IMR-90 (cell line): ENCODE results near the gene ADAMTS17. TPM values are rescaled to one million over a fixed set of nuclear protein-coding genes. Genes with fewer than 3 reads are reported as not detected.

Source experiments
- ATAC-seq: fragments of 200-7000 bp; cut with Tn5 transposase; 2 replicates; pipeline ENCODE4 v1.9.1; 2020; ENCODE audit warnings: low read depth, mild to moderate bottlenecking, moderate library complexity
- BruUV-seq: library from RNA; stranded (reverse); fragments of 400-500 nt; replicated peaks from 2 replicates; lab custom pipeline; 2021; lab: Mats Ljungman, UMichigan
- CTCF ChIA-PET: fragments of 300-600 bp; formaldehyde crosslinking; extraction: SDS; loops from one replicate; lab custom pipeline; 2021; ENCODE audit warnings: antibody characterized with exemption; lab: Yijun Ruan, JAX
- POLR2A ChIA-PET: fragments of 300-600 bp; sonication (Branson Sonifier 250); formaldehyde crosslinking; loops from one replicate; lab custom pipeline; 2022; ENCODE audit warnings: antibody characterized with exemption; ENCODE audit not compliant: unreplicated experiment; lab: Charles Lee
- DNase-seq: peaks from one replicate; pipeline ENCODE4 v3.0.0; 2013
- H2AFZ ChIP-seq: replicated peaks from 2 replicates; pipeline ENCODE3; 2013; ENCODE audit warnings: low read length, mild to moderate bottlenecking; ENCODE audit not compliant: poor library complexity
- H2AK5ac ChIP-seq: 2 replicates; pipeline ENCODE4 v1.6.1; 2013; ENCODE audit warnings: low read depth, low read length, inconsistent platforms
- H2AK9ac ChIP-seq: replicated peaks from 2 replicates; pipeline ENCODE3; 2013; ENCODE audit warnings: mild to moderate bottlenecking, low read depth, low read length, moderate library complexity; ENCODE audit not compliant: poor library complexity
- H2BK120ac ChIP-seq: 2 replicates; pipeline ENCODE4 v1.6.1; 2013; ENCODE audit warnings: low read depth, low read length, inconsistent platforms
- H2BK15ac ChIP-seq: 3 replicates; pipeline ENCODE4 v1.6.1; 2013; ENCODE audit warnings: low read depth, low read length, inconsistent platforms
- H2BK20ac ChIP-seq: 2 replicates; pipeline ENCODE4 v1.6.1; 2013; ENCODE audit warnings: low read depth, mild to moderate bottlenecking, inconsistent platforms, low read length, moderate library complexity
- H2BK5ac ChIP-seq: 2 replicates; pipeline ENCODE4 v1.6.1; 2013; ENCODE audit warnings: mild to moderate bottlenecking, low read depth, low read length, inconsistent platforms; ENCODE audit not compliant: poor library complexity, severe bottlenecking
- H3K14ac ChIP-seq: replicated peaks from 2 replicates; pipeline ENCODE4 v1.6.1; 2013; ENCODE audit warnings: low read depth, low read length, inconsistent platforms
- H3K18ac ChIP-seq: 2 replicates; pipeline ENCODE4 v1.6.1; 2013; ENCODE audit warnings: low read depth, low read length, control low read depth
- H3K23ac ChIP-seq: 2 replicates; pipeline ENCODE4 v1.6.1; 2013; ENCODE audit warnings: low read depth, low read length, inconsistent platforms
- H3K27ac ChIP-seq: 2 replicates; pipeline ENCODE4 v1.5.1; 2013; ENCODE audit warnings: mild to moderate bottlenecking, control low read depth, low read length; ENCODE audit not compliant: insufficient read depth
- H3K27me3 ChIP-seq: 2 replicates; pipeline ENCODE4 v1.6.1; 2013; ENCODE audit warnings: low read length; ENCODE audit not compliant: control insufficient read depth, insufficient read depth
- H3K36me3 ChIP-seq: 2 replicates; pipeline ENCODE4 v1.6.1; 2013; ENCODE audit warnings: low read length, mixed read lengths; ENCODE audit not compliant: control insufficient read depth, insufficient read depth
- H3K4ac ChIP-seq: 2 replicates; pipeline ENCODE4 v1.6.1; 2013; ENCODE audit warnings: low read depth, low read length, inconsistent platforms
- H3K4me1 ChIP-seq: 2 replicates; pipeline ENCODE4 v1.6.1; 2013; ENCODE audit warnings: low read length, mixed read lengths; ENCODE audit not compliant: control insufficient read depth, insufficient read depth
- H3K4me2 ChIP-seq: 2 replicates; pipeline ENCODE4 v1.6.1; 2013; ENCODE audit warnings: low read depth, mild to moderate bottlenecking, control low read depth, low read length, moderate library complexity
- H3K4me3 ChIP-seq: 2 replicates; pipeline ENCODE4 v1.5.1; 2013; ENCODE audit warnings: low read depth, mild to moderate bottlenecking, control low read depth, low read length, moderate library complexity; ENCODE audit not compliant: insufficient read depth
- H3K56ac ChIP-seq: 2 replicates; pipeline ENCODE4 v1.6.1; 2013; ENCODE audit warnings: low read length, inconsistent platforms; ENCODE audit not compliant: insufficient read depth; ENCODE audit errors: extremely low read depth
- H3K79me1 ChIP-seq, 2 experiments: 2 replicates each; pipeline ENCODE4 v1.6.1; 2013; ENCODE audit warnings: low read length in 2 of 2, inconsistent platforms in 1 of 2, low read depth in 1 of 2
- H3K9ac ChIP-seq: 2 replicates; pipeline ENCODE4 v1.6.1; 2013; ENCODE audit warnings: low read depth, low read length, control low read depth
- H3K9me1 ChIP-seq: 2 replicates; pipeline ENCODE4 v1.6.1; 2013; ENCODE audit warnings: low read length, inconsistent platforms; ENCODE audit not compliant: insufficient read depth
- H3K9me3 ChIP-seq: 2 replicates; pipeline ENCODE4 v1.6.1; 2013; ENCODE audit warnings: low read length; ENCODE audit not compliant: control insufficient read depth, insufficient read depth
- H4K20me1 ChIP-seq: 2 replicates; pipeline ENCODE4 v1.6.1; 2013; ENCODE audit warnings: low read length, inconsistent platforms; ENCODE audit not compliant: insufficient read depth
- H4K5ac ChIP-seq: 2 replicates; pipeline ENCODE4 v1.6.1; 2013; ENCODE audit warnings: mild to moderate bottlenecking, low read depth, low read length, control low read depth
- H4K8ac ChIP-seq, 2 experiments: 2 replicates each; pipeline ENCODE4 v1.6.1; 2013; ENCODE audit warnings: low read depth in 2 of 2, low read length in 2 of 2, control low read depth in 1 of 2, inconsistent platforms in 1 of 2
- H4K91ac ChIP-seq: 2 replicates; pipeline ENCODE4 v1.6.1; 2013; ENCODE audit warnings: low read depth, low read length, inconsistent platforms; ENCODE audit not compliant: insufficient read depth
- CHD1 ChIP-seq: IDR thresholded peaks from 2 replicates; pipeline ENCODE4 v1.6.1; 2012; ENCODE audit warnings: low read depth, low read length, improper control_type of control experiment
- POLR2A ChIP-seq: IDR thresholded peaks from 2 replicates; pipeline ENCODE4 v1.6.1; 2012; ENCODE audit warnings: mild to moderate bottlenecking, low read depth, low read length
- RCOR1 ChIP-seq: IDR thresholded peaks from 2 replicates; pipeline ENCODE4 v1.6.1; 2012; ENCODE audit warnings: mild to moderate bottlenecking, low read length, improper control_type of control experiment; ENCODE audit not compliant: insufficient replicate concordance
- WGBS, 2 experiments: methylation state at CpG; one replicate each; pipeline versions ENCODE4 v1.1.5 to v1.1.7; 2013; ENCODE audit warnings: missing lambda C conversion rate in 2 of 2; ENCODE audit not compliant: insufficient read length in 1 of 2; ENCODE audit errors: extremely low coverage in 2 of 2; 5-methylcytosine and 5-hydroxymethylcytosine counted together
- dilution Hi-C: fragments of 300-500 bp; cut with HindIII; formaldehyde crosslinking; loops from one replicate; pipeline ENCODE4 v1.14.3; 2018; ENCODE audit warnings: low sequenced_read_pairs; ENCODE audit not compliant: unreplicated experiment
- in situ Hi-C: fragments of 300-500 bp; cut with MboI; formaldehyde crosslinking; loops from 3 replicates; pipeline ENCODE4 v1.14.3; 2019; ENCODE audit warnings: low sequenced_read_pairs, inconsistent platforms, mixed read lengths
- intact Hi-C: fragments of 100-400 bp; cut with micrococcal nuclease; formaldehyde crosslinking; loops from 2 replicates; pipeline ENCODE4 v1.10.0; 2022
- polyA plus RNA-seq, 3 experiments: library from polyadenylated mRNA; depleted of rRNA; stranded (reverse); fragments of >200 nt; gene quantifications; 2 replicates each; pipeline ENCODE4 v1.2.3, GENCODE V29; 2012; ENCODE audit warnings: low replicate concordance in 1 of 3
- total RNA-seq: library from RNA; depleted of rRNA; stranded (reverse); fragments of >200 nt; gene quantifications from 2 replicates; pipeline ENCODE4 v1.2.3, GENCODE V29; 2012
- TF ChIP-seq, protein P1 (sequence below): fragments of 150-350 bp; IDR thresholded peaks from 2 replicates; pipeline ENCODE4 v1.6.1; 2016; ENCODE audit warnings: low read depth, mild to moderate bottlenecking, low read length, moderate library complexity, borderline replicate concordance

Gene ADAMTS17
- total and polyA plus RNA-seq, 2 of the 4 experiments (the other 2 are of a cell fraction): 0.03 TPM; not detected in 1

DNA sequence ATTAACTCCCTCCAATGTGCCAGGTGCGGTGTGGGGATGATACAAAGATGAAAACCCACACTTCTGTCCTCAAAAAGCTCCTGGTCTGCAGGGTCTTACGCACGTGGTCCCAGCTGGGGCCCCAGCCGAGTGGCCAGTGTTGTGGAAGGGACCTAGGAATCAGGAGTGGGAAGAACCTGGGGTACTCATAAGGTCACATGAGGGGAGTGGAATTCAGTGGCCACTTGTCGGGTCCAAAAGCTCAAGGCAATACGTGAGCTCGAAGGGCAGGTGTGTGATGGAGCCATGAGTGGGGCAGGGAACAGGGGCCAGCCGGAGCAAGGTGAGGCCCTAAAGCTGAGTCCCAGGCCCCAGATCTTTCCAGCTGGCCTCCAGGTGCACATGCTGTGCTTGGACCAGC, 348.5 kb downstream of the ADAMTS17 start:
- no TSS peak for BruUV-seq

More for the DNA sequence above, 348.5 kb downstream of the ADAMTS17 start:
- Histone ChIP-seq H2BK5ac (no peak overlapping the region), H3K14ac (no peak overlapping the region), H3K4me1 (no peaks in the 10 kb centered on the region), H3K56ac (no peak overlapping the region), H3K18ac (no peak overlapping the region), H3K23ac (no peak overlapping the region), H3K9me3 (peaks cover 22% of the 10 kb centered on the region), H3K27me3 (no peaks in the 10 kb centered on the region), H4K91ac (no peak overlapping the region), H4K8ac (no peak overlapping the region), H3K4me2 (no peak overlapping the region), H3K4me3 (no peak overlapping the region), H3K79me1 (no peaks in the 10 kb centered on the region), H3K9me1 (no peaks in the 10 kb centered on the region), H2AFZ (no peak overlapping the region), H2AK9ac (no peak overlapping the region), H3K27ac (no peak overlapping the region), H3K36me3 (no peaks in the 10 kb centered on the region), H3K9ac (no peak overlapping the region), H4K5ac (no peak overlapping the region), H2AK5ac (no peak overlapping the region), H2BK20ac (no peak overlapping the region), H3K4ac (no peak overlapping the region), H4K20me1 (no peaks in the 10 kb centered on the region), H2BK120ac (no peak overlapping the region), H2BK15ac (no peak overlapping the region)
- DNase-seq (no peak), ATAC-seq (no peak)
- ChIA-PET CTCF (no interaction called here), POLR2A (no interaction called here)
- in situ Hi-C loops: no loop called here
- 89% methylated on average over 3 of the region's 8 CpGs; no CpG with 5 or more reads in 1 of the 2 experiments for WGBS, 2 experiments
- dilution Hi-C loops: no loop called here
- intact Hi-C loops: no loop called here
- TF ChIP-seq CHD1 (no peak), POLR2A (no peak), RCOR1 (no peak)
- TF ChIP-seq, protein P1, sequence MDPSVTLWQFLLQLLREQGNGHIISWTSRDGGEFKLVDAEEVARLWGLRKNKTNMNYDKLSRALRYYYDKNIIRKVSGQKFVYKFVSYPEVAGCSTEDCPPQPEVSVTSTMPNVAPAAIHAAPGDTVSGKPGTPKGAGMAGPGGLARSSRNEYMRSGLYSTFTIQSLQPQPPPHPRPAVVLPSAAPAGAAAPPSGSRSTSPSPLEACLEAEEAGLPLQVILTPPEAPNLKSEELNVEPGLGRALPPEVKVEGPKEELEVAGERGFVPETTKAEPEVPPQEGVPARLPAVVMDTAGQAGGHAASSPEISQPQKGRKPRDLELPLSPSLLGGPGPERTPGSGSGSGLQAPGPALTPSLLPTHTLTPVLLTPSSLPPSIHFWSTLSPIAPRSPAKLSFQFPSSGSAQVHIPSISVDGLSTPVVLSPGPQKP: no peak
